NCI-H1092 treated with DMSO at 0.1 percent for 48 hours (cell line): ENCODE results near the gene HTR3E.
"Not testable (repeated sequence)": the region's sequence is repeated elsewhere in the genome, so short reads cannot be mapped to it uniquely, and the experiment has no call there.

Experiments
- DNase-seq: peaks from one replicate; lab custom pipeline; 2025; lab: John Stamatoyannopoulos, UW

HTR3E gene

DNA sequence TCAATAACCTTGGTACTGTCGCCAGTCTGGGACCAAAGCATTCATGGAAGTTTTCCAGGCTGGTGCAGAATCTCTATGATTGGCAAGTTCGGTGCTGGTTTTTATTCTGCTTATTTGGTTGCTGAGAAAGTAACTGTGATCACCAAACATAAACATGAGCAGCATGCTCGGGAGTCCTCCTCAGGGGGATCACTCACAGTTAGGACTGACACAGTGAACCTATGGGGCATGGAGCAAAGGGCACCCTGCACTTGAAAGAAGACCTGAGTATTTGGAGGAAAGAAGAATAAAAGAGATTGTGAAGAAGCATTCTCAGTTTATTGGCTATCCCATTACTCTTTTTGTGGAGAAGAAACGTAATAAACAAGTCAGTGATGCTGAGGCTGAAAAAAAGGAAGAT lies 19.2 kb downstream of the HTR3E start:
- DNase-seq: no peak

DNA sequence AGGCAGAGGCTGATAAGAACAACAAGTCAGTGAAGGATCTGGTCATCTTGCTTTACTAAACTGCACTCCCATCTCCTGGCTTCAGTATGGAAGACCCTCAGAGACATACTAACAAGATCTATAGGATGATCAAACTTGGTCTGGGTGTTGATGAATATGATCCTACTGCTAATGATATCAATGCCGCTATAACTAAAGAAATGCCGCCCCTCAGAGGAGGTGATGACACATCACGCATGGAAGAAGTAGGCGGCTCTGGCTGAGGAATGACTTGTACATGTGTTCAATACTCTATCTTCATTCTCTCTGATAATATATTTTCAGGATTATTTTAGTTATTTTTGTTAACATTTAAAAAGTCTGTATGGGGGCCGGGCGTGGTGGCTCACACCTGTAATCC lies 20.8 kb downstream of the HTR3E start:
- no peak for DNase-seq

DNA sequence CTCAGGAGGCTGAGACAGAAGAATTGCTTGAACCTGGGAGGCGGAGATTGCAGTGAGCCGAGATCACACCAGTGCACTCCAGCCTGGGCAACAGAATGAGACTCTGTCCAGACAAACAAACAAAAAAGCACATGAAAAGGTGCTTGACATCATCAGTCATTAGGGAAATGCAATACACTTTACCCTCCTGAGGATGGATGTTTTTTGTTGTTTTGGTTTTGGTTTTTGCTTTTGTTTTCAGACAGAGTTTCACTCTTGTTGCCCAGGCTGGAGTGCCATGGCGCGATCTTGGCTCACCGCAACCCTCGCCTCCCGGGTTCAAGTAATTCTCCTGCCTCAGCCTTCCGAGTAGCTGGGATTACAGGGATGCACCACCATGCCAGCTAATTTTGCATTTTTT lies 24.2 kb downstream of the HTR3E start:
- DNase-seq: not testable (repeated sequence)

DNA sequence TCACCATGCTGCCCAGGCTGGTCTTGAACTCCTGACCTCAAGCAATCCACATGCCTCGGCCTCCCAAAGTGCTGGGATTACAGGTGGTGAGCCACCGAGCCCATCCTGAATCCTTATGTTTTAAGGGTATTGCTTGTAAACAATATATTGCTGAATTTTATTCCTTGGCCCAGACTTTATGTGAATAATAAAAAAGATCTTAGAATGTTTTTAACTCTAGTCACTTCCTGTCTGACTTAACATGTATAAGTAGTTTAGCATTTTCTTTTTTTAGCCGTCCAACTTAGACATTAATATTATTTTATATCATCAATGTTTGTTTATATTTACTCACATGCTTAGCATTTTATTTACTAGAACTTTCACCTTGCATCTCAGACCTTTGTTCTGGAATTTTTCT lies 29.1 kb downstream of the HTR3E start:
- no peak for DNase-seq

DNA sequence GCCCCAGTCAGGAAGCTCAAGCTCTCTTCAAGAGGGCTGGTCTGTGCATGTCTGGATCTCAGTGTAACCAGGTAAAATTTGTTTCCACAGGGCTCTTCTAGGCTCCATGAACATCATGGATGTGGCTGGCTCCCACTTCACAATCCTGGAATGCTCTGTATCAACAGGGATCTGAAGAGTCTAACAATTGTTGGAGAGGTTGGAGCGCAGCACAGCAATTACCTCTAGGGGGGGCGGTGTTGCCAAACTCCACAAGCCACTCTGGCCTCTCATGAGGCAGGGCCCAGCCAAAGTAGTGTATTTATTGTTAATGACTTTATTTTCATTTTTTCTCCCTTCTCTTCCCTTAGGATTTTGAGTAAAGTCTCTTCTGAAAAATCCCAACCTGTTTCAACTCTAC lies 32.1 kb downstream of the HTR3E start:
- DNase-seq: no peak

DNA sequence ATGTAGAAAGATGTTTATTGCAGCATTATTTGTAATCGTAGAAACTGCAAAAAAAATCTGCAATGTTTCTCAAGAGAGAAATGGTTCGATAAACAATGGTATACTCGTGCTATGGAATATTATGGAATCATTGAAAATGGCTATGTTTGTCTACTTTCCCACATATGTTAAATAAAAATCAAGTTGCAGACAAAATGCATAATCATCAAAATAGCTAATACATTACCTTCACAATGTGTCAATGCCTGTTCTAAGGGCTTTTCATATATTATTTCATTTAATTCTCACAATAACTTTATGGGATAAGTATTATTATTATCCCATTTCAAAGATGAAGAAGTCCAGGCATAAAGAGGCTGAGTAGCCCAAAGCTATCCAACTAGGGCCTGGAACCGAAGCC lies 36.1 kb downstream of the HTR3E start:
- no peak for DNase-seq

DNA sequence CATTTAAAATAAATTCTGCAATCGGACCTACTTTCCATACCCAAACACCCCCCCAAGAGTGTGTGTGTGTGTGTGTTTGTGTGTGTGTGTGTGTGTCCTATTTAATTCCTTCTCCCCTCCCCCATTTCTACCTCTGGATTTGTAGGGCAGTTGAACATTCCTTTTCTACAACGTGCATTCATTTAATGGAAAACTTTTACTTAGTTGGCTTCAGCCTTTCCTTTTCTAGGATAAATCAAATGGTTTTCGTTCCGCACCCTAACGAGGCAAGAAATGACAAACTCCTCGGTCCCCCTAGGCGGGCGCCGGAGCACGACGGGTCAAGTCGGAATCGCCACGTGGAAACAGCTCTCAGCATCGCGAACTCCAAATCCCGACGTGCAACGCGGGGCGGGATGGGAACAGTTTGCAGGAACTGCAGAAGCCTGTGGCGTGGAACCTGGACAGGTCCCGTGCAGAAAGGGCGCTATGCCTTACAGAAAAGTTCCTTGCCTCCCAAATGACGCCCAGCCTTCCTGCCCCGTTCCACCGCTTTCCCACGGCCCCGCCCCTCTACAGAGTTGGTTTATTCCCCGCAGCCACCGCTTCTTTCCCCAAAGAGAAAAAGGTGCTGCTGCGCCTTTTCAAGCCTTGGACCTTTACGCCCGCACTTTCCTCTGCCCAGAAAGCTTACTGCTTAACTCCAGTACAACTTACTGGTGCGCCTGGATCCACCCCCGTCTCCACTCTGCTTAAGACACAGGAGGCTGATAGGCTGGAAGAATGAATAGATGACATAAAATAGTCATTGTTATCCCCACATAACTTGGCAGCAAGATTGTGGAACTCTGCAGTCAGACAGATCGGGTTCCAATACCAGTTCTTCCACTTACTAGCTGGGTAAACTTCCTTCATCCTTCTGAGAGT lies 37.2 kb downstream of the HTR3E start:
- DNase-seq: peak; percentile 57

DNA sequence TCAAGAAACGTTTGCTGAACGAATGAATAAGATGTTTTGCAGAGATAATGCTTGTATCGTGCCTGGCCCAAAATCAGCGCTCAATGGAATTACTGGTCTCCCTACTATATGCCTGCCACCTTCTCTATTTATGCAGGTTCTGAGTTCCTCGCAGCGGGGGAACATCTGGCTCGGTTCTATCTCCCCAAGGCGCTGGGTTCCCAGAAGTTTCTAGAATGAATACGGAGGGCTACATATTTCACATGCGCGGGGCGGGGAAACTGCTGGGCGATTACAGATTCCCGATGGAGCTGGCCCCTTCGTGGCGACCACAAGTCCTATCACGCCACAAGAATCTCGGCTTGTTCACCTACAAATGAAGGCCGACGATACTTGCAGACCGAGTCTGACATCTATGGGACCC lies 37.9 kb downstream of the HTR3E start:
- no peak for DNase-seq

DNA sequence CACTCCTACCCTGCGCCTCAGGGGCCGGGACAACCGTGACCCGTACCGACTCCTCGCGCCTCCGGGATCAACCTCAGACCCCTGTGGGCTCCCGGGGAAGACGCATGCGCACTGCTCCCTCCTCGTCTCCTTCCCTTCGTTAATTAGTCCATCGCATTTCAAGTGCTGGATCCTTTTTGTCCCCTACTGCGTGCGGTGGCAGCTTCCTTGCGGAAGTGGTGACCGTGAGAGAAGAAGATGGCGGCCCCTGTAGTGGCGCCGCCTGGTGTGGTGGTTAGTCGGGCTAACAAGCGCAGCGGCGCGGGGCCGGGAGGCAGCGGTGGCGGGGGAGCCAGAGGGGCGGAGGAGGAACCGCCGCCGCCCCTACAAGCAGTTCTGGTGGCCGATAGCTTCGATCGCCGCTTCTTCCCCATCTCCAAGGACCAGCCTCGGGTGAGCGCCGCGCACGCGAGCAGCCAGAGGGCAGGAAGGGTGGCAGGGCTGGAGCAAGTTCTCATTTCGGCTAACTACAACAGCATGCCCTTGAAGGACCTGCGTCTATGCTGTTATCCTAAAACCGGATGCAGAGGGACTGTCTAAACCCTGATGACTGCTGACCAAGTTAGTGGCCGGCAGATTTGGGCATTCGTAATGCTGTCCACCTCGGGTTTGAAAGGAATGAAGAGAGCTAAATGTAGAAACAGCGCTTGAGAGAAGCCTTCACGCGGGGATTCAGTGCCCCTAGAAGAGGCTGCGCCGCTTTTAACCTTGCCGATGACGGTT lies 38.5 kb downstream of the HTR3E start, which contains the start of gene EIF2B5:
EIF2B5 (plus strand) TSS at position 210 of the 762 bp plus-strand sequence; CDS start at position 238, 28 bp downstream.
- DNase-seq: peak; percentile 96

DNA sequence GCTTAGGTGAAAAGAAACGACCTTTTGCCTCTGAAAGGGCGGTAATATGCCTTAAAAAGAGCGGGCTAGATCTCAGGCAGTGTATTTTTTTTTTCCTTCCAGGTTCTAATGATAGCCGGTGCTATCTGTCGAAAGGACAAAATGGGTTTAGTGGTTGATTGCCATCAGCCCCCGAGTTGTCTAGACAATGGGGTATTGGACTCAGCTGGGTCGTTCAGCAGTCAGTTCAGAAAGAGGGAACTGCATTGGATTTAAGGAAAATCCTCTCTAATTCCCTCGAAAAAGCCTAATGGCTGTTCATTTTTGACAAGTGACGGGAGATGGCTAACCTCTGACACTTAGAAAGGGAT lies 39.0 kb downstream of the HTR3E start:
- DNase-seq: no peak

DNA sequence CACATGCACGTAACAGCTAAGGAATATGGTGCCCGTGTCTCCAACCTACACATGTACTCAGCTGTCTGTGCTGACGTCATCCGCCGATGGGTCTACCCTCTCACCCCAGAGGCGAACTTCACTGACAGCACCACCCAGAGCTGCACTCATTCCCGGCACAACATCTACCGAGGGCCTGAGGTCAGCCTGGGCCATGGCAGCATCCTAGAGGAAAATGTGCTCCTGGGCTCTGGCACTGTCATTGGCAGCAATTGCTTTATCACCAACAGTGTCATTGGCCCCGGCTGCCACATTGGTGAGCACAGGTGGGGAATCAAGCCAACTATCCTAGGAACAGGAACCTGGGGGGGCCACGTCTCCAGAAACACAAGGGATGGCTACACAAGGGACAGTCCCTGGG lies 43.6 kb downstream of the HTR3E start:
- DNase-seq: no peak

DNA sequence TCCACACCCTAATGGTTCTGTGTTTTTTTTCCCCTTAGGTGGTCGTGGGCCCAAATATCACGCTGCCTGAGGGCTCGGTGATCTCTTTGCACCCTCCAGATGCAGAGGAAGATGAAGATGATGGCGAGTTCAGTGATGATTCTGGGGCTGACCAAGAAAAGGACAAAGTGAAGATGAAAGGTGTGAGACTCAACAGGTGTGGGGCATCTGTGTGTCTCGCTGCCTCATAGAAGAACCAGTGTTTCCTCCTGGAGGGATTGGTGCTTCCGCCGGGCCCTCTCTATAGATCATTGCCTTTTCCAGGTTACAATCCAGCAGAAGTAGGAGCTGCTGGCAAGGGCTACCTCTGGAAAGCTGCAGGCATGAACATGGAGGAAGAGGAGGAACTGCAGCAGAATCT lies 45.3 kb downstream of the HTR3E start:
- no peak for DNase-seq

DNA sequence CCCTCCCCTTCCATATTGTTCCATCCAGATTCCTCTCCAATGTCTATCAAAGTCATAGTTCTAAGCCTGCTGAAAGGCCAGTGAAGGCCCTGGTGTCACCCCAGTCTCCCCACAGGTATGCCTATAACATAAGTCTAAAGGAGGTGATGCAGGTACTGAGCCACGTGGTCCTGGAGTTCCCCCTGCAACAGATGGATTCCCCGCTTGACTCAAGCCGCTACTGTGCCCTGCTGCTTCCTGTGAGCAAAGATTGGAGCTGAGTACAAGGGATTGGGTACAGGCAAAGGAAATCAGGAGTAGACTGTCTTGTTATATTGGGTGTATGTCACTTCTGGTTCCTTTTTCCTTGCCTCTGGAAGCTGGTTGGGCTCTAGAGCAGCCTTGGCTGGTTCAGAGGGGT lies 46.5 kb downstream of the HTR3E start:
- no peak for DNase-seq

DNA sequence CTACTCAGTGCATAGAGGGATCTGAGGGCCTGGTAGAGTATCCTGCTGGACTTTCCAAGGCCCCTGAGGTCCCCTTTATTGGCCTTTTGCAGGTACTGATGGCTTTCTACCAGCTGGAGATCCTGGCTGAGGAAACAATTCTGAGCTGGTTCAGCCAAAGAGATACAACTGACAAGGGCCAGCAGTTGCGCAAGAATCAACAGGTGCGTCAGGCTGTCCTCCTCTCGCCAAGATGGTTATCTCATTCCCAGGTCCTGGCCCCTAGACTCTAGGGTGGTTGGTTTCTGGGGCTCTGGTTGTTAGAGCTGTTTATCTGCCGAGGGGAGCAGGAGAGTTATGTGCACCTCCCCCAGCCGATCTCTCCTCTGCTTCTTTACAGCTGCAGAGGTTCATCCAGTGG lies 47.6 kb downstream of the HTR3E start:
- no peak for DNase-seq

DNA sequence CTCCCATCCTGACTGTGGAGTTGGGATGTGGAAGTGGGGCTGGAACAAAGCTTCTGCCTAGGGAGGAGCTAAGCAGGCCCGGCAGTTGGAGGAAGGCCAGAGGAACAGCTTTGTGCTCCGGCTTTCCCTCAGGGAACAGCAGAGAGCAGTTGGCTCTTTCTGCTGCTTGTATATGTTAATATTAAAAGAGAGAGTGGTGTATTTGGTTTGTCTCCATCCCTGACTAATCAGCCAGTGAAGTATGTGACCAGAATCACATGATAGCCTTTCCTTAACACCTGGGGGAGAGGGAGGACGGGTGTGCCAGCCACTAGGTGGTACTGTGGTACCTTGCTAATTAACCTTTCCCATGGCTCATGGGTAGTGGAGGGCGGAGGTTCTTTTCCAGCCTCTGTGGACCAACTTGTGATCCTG lies 48.3 kb downstream of the HTR3E start:
- peak; percentile 15 for DNase-seq

DNA sequence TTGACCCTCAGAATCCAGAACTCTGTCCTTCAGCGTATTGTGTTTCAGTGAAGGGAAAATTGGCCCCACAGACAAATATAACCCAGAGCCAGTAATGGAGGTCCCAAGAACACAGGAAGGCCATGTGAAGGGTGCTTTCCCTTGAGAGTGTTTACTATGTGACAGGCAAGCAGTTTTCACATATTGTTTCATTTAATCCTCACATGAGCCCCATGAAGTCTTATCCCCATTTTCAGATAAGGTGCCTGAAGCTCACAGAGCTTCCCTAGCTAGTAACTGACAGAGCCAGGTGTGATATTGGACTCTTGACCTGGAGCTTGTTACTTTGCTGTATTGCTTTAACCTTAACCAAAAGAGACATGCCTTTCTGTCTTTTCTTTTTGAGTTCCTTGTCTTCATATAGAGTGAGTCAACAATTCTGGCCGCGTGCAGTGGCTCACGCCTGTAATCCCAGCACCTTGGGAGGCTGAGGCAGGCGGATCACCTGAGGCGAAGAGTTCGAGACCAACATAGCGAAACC lies 48.9 kb downstream of the HTR3E start:
- DNase-seq: no peak

DNA sequence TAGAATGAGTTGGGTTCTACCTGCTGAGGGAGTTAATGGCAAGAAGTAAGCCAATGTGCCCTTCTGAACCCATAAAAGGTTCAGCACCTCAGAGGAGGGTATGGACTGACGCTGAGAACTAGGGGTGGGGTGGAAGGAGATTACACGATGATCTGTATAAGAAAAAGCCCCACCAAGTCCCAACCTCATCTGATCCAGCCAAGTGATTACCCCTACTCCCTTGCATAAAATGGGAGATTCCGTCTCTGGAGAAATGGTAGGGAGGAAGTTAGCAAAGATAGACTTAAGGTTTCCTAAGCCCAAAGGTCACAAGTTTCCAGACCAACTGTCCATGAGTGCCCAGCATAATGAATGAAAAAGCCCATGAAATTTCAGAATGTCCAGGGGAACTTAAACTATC lies 51.2 kb downstream of the HTR3E start:
- DNase-seq: no peak

DNA sequence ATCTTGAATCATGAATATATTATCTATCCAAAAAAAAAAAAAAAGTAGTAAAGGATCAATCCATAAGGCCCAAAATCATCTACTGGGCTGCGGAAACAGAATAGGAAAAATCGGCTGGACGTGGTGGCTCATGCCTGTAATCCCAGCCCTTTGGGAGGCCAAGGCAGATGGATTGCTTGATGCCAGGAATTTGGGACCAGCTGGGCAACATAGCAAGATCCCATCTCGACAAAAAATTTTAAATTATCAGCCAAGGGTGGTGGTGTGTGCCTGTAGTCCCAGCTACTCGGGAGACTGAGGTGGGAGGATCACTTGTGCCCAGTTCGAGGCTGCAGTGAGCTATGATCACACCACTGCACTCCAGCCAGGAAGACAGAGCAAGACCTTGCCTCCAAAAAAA lies 52.3 kb downstream of the HTR3E start:
- no peak for DNase-seq

DNA sequence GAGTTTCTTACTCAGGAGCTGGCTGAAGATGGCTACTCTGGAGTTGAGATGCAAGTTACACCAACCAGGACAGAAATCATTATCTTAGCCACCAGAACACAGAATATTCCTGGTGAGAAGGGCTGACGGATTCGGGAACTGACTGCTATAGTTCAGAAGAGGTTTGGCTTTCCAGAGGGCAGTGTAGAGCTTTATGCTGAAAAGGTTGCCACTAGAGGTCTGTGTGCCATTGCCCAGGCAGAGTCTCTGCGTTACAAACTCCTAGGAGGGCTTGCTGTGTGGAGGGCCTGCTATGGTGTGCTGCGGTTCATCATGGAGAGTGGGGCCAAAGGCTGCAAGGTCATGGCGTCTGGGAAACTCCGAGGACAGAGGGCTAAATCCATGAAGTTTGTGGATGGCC lies 52.9 kb downstream of the HTR3E start:
- DNase-seq: not testable (repeated sequence)

DNA sequence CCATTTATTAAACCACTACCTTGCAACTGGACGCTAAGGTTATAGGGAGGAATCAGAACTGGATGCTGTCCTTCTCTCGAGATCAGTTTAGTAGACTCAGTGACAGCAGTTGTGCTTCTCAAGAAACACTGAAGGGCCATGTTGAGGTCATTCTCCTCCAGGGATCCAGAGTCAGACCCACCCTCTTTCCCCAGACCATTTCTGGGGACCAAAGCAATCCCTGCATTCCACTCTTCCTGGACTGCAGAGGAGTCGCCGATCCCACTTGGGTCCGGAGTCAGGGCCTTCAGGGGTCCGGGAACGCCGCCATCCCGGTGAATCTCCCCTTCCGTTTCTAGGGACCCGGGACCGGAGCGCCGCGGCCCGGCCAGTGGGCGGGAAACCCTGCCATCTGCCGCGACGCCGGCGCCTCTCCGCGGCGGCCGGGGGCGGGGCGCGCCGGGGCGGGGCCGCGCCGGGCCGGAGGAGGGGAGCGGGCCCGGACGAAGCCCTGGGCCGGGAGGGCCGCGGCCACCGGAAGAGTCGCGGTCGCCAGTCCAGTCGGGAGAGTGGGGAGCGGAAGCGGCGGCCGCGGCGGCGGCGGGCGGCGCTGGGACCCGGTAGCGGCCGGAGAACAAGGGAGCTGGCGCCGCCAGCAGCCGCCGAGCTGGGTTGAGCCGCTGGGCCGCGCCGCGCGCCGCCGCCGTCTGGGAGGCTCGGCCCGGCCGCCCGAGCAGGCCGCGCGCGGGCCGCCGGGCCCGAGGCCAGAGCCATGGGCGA lies 58.2 kb downstream of the HTR3E start, which contains the start of gene DVL3:
DVL3 (plus strand) TSS at position 493 of the 759 bp plus-strand sequence; CDS start at position 752, 259 bp downstream.
- DNase-seq: peak; percentile 61

DNA sequence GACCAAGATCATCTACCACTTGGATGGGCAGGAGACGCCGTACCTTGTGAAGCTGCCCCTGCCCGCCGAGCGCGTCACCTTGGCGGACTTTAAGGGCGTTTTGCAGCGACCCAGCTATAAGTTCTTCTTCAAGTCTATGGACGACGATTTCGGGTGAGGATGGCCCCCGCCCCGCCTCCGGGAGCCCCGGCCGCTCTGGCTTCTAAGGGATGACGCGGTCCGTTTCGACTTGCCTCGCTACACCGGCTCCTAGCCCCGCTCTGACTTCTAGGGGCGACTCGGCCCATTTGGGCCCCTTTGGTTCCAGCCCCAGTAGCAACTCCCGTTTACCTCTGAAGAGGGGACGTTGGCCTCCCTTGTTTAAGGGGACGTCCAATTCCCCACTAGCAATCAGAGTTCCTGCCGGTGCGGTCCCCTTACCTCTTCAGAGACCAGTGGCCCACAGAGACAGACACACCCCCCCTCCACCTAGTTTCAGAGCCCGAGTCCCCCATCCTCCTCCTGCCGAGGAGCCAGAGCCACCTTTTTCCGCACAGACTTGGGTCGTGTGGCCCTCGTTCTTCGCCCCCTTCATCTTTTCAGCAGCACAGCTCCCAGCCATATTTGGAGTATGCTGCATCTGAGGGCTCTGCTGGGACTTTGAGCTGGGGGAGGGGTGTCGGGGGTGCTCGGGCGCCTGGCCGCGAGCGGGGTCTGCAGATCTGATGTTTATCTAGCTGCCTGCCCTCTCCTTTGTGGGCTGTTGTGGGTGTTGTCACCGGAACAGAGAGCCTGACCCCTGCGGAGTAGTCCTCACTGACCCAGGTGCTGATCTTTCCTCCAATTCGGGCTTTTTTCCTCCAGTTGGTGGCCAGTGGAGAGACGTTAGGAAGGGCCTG lies 59.0 kb downstream of the HTR3E start:
- peak; percentile 29 for DNase-seq
